Left lung (tissue), 14 donors: Measurements from ENCODE around the gene GRWD1. TPM values are rescaled to one million over a fixed set of nuclear protein-coding genes. Genes with fewer than 3 reads are reported as not detected.
A peak's percentile ranks its signal among the peaks of the same experiment; 100 is the strongest.

ENCODE experiments used
- ATAC-seq: fragments of 200-7000 bp; cut with Tn5 transposase; one replicate; pipeline ENCODE4 v1.9.1; 2020; ENCODE audit warnings: moderate library complexity
- DNase-seq, 4 donors: peaks; one replicate each; pipeline ENCODE4 v3.0.0-alpha.2; 2013 to 2020
- H3K27ac ChIP-seq, 2 donors: fragments of 200-600 bp; sonication (generic) in 1 of 2; one replicate each; pipeline versions ENCODE4 v1.5.0 to v1.8.0; 2020 to 2021
- H3K27me3 ChIP-seq, 2 donors: fragments of 200-600 bp; sonication (generic) in 1 of 2; one replicate each; pipeline versions ENCODE4 v1.5.0 to v1.8.0; 2020 to 2021
- H3K36me3 ChIP-seq, 2 donors: fragments of 200-600 bp; sonication (generic) in 1 of 2; one replicate each; pipeline versions ENCODE4 v1.5.0 to v1.8.0; 2020 to 2021
- H3K4me1 ChIP-seq, 2 donors: fragments of 200-600 bp; one replicate each; pipeline ENCODE4 v1.8.0; 2021
- H3K4me3 ChIP-seq, 2 donors: fragments of 200-600 bp; sonication (generic) in 1 of 2; one replicate each; pipeline versions ENCODE4 v1.5.0 to v1.8.0; 2020 to 2021; ENCODE audit warnings: mild to moderate bottlenecking in 1 of 2
- H3K9me3 ChIP-seq, 2 donors: fragments of 200-600 bp; sonication (generic) in 1 of 2; one replicate each; pipeline versions ENCODE4 v1.5.0 to v1.8.0; 2020 to 2021
- intact Hi-C, 2 donors: fragments of 100-400 bp; cut with DNase I; formaldehyde crosslinking; loops; one replicate each; pipeline versions ENCODE4 v1.11.2 to v1.14.2; 2022
- long read RNA-seq, 12 donors: library from polyadenylated mRNA in 2 of 12; unstranded in 2 of 12; transcript quantifications; one replicate each; pipeline ENCODE4 v2.0.0 and lab custom pipeline, GENCODE V29; 2019 to 2026
- polyA plus RNA-seq, 6 donors: library from polyadenylated mRNA; unstranded; fragments of 120-200 nt; gene quantifications; one replicate each; pipeline ENCODE4 v1.2.1, GENCODE V29; 2013; ENCODE audit not compliant: insufficient read length in 6 of 6
- total RNA-seq, 2 donors: library from RNA; stranded (reverse); fragmentation: NEBNext Ultra II Directional; extraction: Animal tissue kit (Norgen Biotek cat#: 25700); gene quantifications; one replicate each; pipeline ENCODE4 v1.2.1, GENCODE V29; 2021
- TF ChIP-seq, protein P1 (sequence below), 2 donors: fragments of 200-600 bp; sonication (generic) in 1 of 2; IDR thresholded peaks; one replicate each; pipeline versions ENCODE4 v1.5.0 to v1.8.0; 2021; ENCODE audit warnings: antibody characterized with exemption in 2 of 2
- donor health status: DM: no; HTN: yes; CAD: no.
- donor health status: DM: no; HTN: no; CAD: no.

The GRWD1 gene
- total RNA-seq (10 to 100 TPM; 21.5 to 33.8 TPM), polyA plus RNA-seq (10 to 100 TPM; 18.4 to 29.0 (median 24.4) TPM)
- long read RNA-seq, donor 1, full-length matches to known transcripts = 17 of 25 reads
- long read RNA-seq, donor 1, partial matches to known transcripts = 8 of 25 reads
- long read RNA-seq, donor 1, other reads (novel, unspliced or antisense) = 0 of 25 reads
- long read RNA-seq, donor 2, full-length matches to known transcripts = 6 of 13 reads
- long read RNA-seq, donor 2, partial matches to known transcripts = 7 of 13 reads
- long read RNA-seq, donor 2, other reads (novel, unspliced or antisense) = 0 of 13 reads
- long read RNA-seq, donor 3, full-length matches to known transcripts = 6 of 6 reads
- long read RNA-seq, donor 3, partial matches to known transcripts = 0 of 6 reads
- long read RNA-seq, donor 3, other reads (novel, unspliced or antisense) = 0 of 6 reads
- long read RNA-seq, donor 4, full-length matches to known transcripts = 22 of 26 reads
- long read RNA-seq, donor 4, partial matches to known transcripts = 0 of 26 reads
- long read RNA-seq, donor 4, other reads (novel, unspliced or antisense) = 4 of 26 reads
- long read RNA-seq, donor 5, full-length matches to known transcripts = 9 of 9 reads
- long read RNA-seq, donor 5, partial matches to known transcripts = 0 of 9 reads
- long read RNA-seq, donor 5, other reads (novel, unspliced or antisense) = 0 of 9 reads
- long read RNA-seq, donor 6, full-length matches to known transcripts = 6 of 6 reads
- long read RNA-seq, donor 6, partial matches to known transcripts = 0 of 6 reads
- long read RNA-seq, donor 6, other reads (novel, unspliced or antisense) = 0 of 6 reads
- long read RNA-seq, donor 7, full-length matches to known transcripts = 5 of 5 reads
- long read RNA-seq, donor 7, partial matches to known transcripts = 0 of 5 reads
- long read RNA-seq, donor 7, other reads (novel, unspliced or antisense) = 0 of 5 reads
- long read RNA-seq, donor 8, full-length matches to known transcripts = 11 of 19 reads
- long read RNA-seq, donor 8, partial matches to known transcripts = 8 of 19 reads
- long read RNA-seq, donor 8, other reads (novel, unspliced or antisense) = 0 of 19 reads
- long read RNA-seq, donor 9 = 0 reads
- long read RNA-seq, donor 10, full-length matches to known transcripts = 58 of 65 reads
- long read RNA-seq, donor 10, partial matches to known transcripts = 5 of 65 reads
- long read RNA-seq, donor 10, other reads (novel, unspliced or antisense) = 2 of 65 reads
- long read RNA-seq, donor 11 = 0 reads
- long read RNA-seq, donor 12, full-length matches to known transcripts = 5 of 5 reads
- long read RNA-seq, donor 12, partial matches to known transcripts = 0 of 5 reads
- long read RNA-seq, donor 12, other reads (novel, unspliced or antisense) = 0 of 5 reads

DNA sequence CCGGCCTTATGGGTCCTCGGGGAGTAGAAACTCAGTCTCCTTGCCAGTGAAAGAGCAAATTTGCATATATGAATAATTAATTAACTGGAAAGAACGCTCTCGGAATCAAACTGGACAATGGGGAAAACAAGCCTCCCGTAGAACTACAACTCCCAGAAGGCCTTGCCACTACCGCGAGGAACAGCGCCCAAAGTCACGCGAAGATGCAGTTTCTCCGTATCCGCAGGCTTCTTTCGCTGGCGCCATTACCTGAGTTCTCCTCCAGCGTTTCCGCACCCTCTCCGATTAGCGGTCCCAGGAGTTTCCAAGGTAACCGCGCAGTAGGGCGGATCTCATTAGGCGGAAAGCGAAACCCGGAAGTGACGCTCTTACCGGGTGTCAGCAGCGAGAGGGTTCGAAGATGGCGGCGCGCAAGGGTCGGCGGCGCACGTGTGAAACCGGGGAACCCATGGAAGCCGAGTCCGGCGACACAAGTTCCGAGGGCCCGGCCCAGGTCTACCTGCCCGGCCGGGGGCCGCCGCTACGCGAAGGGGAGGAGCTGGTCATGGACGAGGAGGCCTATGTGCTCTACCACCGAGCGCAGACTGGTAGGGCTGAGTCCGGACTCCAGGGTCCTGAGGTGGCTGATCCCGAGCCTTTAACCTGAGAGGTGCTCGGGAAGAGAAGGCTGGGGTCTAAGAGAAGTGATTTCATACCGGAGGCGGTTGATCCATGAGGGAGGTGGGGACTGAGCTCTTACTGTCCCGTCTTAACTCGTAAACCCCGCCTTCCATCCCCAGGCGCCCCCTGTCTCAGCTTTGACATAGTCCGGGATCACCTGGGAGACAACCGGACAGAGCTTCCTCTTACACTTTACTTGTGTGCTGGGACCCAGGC lies at the start of gene GRWD1:
GRWD1 (plus strand) TSS at position 378 of the 876 bp plus-strand sequence; CDS start at position 401, 23 bp downstream.
- Histone ChIP-seq H3K4me1 (peaks cover 16 to 43% of the 10 kb centered on the region in 2 donors), H3K27ac (peak within 1 kb of the TSS; percentile 90 to 94), H3K4me3 (peak within 1 kb of the TSS; percentile 64 to 99), H3K27me3 (peaks cover 11 to 43% of the 10 kb centered on the region in 2 donors), H3K36me3 (peaks cover 0 to 39% of the 10 kb centered on the region in 2 donors), H3K9me3 (no peaks in the 10 kb centered on the region)
- peak; percentile 93 for ATAC-seq
- peak; percentile 90 to 95 (median 94) for DNase-seq
- TF ChIP-seq, protein P1, sequence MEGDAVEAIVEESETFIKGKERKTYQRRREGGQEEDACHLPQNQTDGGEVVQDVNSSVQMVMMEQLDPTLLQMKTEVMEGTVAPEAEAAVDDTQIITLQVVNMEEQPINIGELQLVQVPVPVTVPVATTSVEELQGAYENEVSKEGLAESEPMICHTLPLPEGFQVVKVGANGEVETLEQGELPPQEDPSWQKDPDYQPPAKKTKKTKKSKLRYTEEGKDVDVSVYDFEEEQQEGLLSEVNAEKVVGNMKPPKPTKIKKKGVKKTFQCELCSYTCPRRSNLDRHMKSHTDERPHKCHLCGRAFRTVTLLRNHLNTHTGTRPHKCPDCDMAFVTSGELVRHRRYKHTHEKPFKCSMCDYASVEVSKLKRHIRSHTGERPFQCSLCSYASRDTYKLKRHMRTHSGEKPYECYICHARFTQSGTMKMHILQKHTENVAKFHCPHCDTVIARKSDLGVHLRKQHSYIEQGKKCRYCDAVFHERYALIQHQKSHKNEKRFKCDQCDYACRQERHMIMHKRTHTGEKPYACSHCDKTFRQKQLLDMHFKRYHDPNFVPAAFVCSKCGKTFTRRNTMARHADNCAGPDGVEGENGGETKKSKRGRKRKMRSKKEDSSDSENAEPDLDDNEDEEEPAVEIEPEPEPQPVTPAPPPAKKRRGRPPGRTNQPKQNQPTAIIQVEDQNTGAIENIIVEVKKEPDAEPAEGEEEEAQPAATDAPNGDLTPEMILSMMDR (IDR thresholded peaks at IDR 0.05) = no peak
- intact Hi-C loops = no loop called here

DNA sequence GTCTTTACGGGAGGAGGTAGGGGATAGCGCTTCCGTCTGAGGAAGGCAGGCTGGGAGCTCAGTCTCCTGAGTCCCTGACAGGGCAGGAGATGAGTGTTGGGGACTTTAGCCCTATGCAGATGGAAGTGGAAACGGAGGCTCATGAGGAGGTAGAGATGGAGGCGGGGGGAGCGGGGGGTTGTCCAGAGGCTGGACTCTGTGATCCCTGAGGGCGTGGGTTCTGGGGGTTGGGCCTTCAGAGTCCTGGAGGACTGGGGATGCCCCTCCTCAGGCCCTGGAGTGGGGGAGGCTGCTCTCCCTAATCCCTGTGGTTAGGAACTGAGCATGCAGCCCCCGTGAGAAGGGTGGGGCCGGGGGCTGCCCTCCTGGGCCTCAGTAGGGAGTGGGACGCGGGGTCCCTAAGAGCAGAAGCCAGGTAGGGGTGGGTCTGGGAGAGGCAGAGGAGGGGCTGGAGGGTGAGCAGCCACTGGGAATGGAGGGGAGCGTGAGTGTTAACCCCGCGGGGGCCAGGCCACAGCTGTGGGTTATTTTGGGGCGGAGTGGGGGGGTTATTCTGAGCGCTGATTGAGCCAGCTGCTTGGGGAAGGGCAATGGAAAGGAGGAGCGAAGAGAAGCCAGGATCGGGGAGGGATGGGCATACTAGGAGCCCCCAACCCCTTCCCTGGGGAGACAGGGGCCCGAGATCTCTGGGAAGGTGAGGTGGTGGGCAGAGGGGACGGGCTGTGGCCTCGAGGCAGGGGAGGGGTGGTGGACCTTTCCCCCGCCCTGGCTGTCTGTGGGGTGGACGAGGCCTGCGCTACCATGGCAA lies 49.6 kb upstream of the GRWD1 start:
- DNase-seq (no peak), ATAC-seq (no peak)
- Histone ChIP-seq H3K4me3 (no peak overlapping the region), H3K27me3 (peaks cover 44 to 68% of the 10 kb centered on the region in 2 donors), H3K36me3 (no peaks in the 10 kb centered on the region), H3K9me3 (no peaks in the 10 kb centered on the region), H3K4me1 (peaks cover 0 to 37% of the 10 kb centered on the region in 2 donors), H3K27ac (no peak overlapping the region)
- TF ChIP-seq, protein P1 (IDR thresholded peaks at IDR 0.05) = no peak
- intact Hi-C loops = no loop called here

DNA sequence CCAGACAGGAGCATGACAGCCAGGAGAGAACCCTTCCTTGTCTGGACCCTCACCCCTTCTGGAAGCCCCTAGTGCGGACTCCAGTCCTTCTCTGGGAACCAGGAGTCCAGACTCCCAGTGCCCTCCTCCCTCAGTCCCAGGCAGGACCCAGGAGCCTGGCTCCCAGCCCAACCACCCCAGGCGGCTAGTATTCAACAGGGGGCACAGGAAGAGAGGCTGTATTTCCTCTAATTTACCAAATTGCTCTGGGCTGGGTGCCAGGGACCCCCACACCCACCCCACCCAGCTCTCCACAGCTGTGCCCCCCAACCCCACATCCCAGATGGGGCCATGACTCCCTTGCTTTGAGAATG lies 49.0 kb upstream of the GRWD1 start:
- no peak overlapping the region for H3K27ac ChIP-seq
- no peak for DNase-seq
- peaks cover 44 to 68% of the 10 kb centered on the region in 2 donors for H3K27me3 ChIP-seq
- H3K9me3 ChIP-seq = no peaks in the 10 kb centered on the region
- TF ChIP-seq, protein P1 (IDR thresholded peaks at IDR 0.05) = no peak
- intact Hi-C loops = no loop called here
- ATAC-seq = no peak
- no peak overlapping the region for H3K4me3 ChIP-seq
- peaks cover 0 to 37% of the 10 kb centered on the region in 2 donors for H3K4me1 ChIP-seq
- H3K36me3 ChIP-seq = no peaks in the 10 kb centered on the region
